Lower lobe of right lung (tissue), 2 donors: ENCODE results near the gene MTMR12. TPM values are rescaled to one million over a fixed set of nuclear protein-coding genes. Genes with fewer than 3 reads are reported as not detected.

ENCODE experiments used
- ATAC-seq, 2 donors: fragments of 200-7000 bp; cut with Tn5 transposase; one replicate each; pipeline ENCODE4 v1.9.1; 2020 to 2022; ENCODE audit warnings: mild to moderate bottlenecking in 2 of 2, moderate library complexity in 2 of 2
- DNase-seq: peaks from one replicate; pipeline ENCODE4 v3.0.0-alpha.2; 2020
- H3K27ac ChIP-seq: fragments of 200-600 bp; one replicate; pipeline ENCODE4 v1.8.0; 2022
- H3K27me3 ChIP-seq: fragments of 200-600 bp; one replicate; pipeline ENCODE4 v1.8.0; 2022; ENCODE audit warnings: low read depth
- H3K36me3 ChIP-seq: fragments of 200-600 bp; one replicate; pipeline ENCODE4 v1.8.0; 2022; ENCODE audit warnings: mild to moderate bottlenecking
- H3K4me1 ChIP-seq: fragments of 200-600 bp; one replicate; pipeline ENCODE4 v1.8.0; 2022
- H3K4me3 ChIP-seq: fragments of 200-600 bp; one replicate; pipeline ENCODE4 v1.8.0; 2022; ENCODE audit warnings: mild to moderate bottlenecking
- H3K9me3 ChIP-seq: fragments of 200-600 bp; one replicate; pipeline ENCODE4 v1.8.0; 2022
- CTCF ChIP-seq: fragments of 200-600 bp; IDR thresholded peaks from one replicate; pipeline ENCODE4 v1.8.0; 2022; ENCODE audit warnings: antibody characterized with exemption, mild to moderate bottlenecking
- intact Hi-C: fragments of 100-400 bp; cut with DNase I; formaldehyde crosslinking; loops from one replicate; pipeline ENCODE4 v1.11.0; 2022
- total RNA-seq: library from RNA; stranded (reverse); fragmentation: NEBNext Ultra II Directional; extraction: Animal tissue kit (Norgen Biotek cat#: 25700); gene quantifications from one replicate; pipeline ENCODE4 v1.2.1, GENCODE V29; 2021
- donor health status: DM: no; HTN: yes; CAD: no; lungs with severe emphysema.

The MTMR12 gene
- total RNA-seq, 1 donor from 2014 or later, result 39.3 TPM

GRCh38 chr5:32280656-32281081 lies 32.1 kb downstream of the MTMR12 start:
- H3K36me3 ChIP-seq, result peaks cover 7% of the 10 kb centered on the region
- no peak overlapping the region for H3K4me3 ChIP-seq
- no peak for TF ChIP-seq CTCF
- intact Hi-C loops, result no loop called here
- no peaks in the 10 kb centered on the region for H3K27me3 ChIP-seq
- ATAC-seq, result no peak
- DNase-seq, result no peak
- H3K4me1 ChIP-seq, result peaks cover 23% of the 10 kb centered on the region
- H3K9me3 ChIP-seq, result no peaks in the 10 kb centered on the region
- no peak overlapping the region for H3K27ac ChIP-seq

DNA sequence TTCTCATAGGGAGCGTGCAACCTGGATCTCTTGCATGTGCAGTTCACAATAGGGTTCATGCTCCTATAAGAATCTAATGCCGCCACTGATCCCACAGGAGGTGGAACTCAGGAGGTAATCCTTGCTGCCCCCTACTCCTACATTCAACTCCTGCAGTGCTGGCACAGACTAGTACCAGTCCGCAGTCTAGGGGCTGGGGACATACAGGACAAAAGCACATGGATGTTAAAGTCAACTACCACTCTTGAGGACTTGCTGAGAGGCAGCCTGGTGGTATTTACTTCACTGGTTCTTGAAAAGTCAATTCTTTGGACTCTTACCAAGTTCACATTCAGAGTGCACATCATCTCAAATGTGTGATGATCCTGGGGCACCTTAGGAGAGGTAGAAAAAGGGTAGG lies 33.0 kb downstream of the MTMR12 start:
- H3K36me3 ChIP-seq, result peaks cover 7% of the 10 kb centered on the region
- intact Hi-C loops, result no loop called here
- H3K27me3 ChIP-seq, result no peaks in the 10 kb centered on the region
- no peak for DNase-seq
- no peak overlapping the region for H3K27ac ChIP-seq
- H3K4me3 ChIP-seq, result no peak overlapping the region
- H3K4me1 ChIP-seq, result peaks cover 32% of the 10 kb centered on the region
- TF ChIP-seq CTCF, result no peak
- ATAC-seq, result no peak
- no peaks in the 10 kb centered on the region for H3K9me3 ChIP-seq

- H3K4me1 ChIP-seq, result peaks cover 32% of the 10 kb centered on the region
- TF ChIP-seq CTCF, result no peak
- H3K9me3 ChIP-seq, result no peaks in the 10 kb centered on the region
- no peak overlapping the region for H3K27ac ChIP-seq
- no peak overlapping the region for H3K4me3 ChIP-seq
- ATAC-seq (no peak), DNase-seq (no peak)
- intact Hi-C loops, result no loop called here
- H3K27me3 ChIP-seq, result no peaks in the 10 kb centered on the region
- peaks cover 11% of the 10 kb centered on the region for H3K36me3 ChIP-seq
Observed at GRCh38 chr5:32279223-32279622, 33.5 kb downstream of the MTMR12 start.

DNA sequence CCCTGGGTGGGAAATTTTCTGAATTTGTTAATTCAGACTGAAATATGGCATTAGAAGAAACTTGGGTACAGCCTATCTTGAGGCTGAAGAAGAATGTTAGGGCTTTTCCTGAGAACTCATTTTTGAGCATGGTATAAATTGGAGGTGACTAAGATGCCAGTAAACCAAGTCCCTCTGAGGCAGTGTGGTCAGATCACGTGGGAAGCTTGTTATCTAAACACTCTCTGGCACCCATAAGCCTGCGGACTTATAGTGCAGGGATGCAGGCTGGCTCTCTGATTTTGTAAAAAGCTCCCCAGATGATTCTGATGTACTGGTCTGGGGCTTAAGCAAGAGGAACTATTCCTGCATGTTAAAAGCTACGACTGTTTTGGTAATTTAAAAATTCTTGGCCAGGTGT lies 34.3 kb downstream of the MTMR12 start:
- no peak overlapping the region for H3K27ac ChIP-seq
- H3K36me3 ChIP-seq, result peaks cover 17% of the 10 kb centered on the region
- H3K4me3 ChIP-seq, result no peak overlapping the region
- H3K9me3 ChIP-seq, result no peaks in the 10 kb centered on the region
- ATAC-seq, result no peak
- TF ChIP-seq CTCF, result no peak
- intact Hi-C loops, result no loop called here
- peaks cover 32% of the 10 kb centered on the region for H3K4me1 ChIP-seq
- no peak for DNase-seq
- H3K27me3 ChIP-seq, result no peaks in the 10 kb centered on the region

- DNase-seq, result no peak
- intact Hi-C loops, result no loop called here
- Histone ChIP-seq H3K9me3 (no peaks in the 10 kb centered on the region), H3K4me1 (peaks cover 32% of the 10 kb centered on the region), H3K36me3 (peaks cover 23% of the 10 kb centered on the region), H3K27ac (no peak overlapping the region), H3K4me3 (no peak overlapping the region), H3K27me3 (no peaks in the 10 kb centered on the region)
- TF ChIP-seq CTCF, result no peak
- ATAC-seq, result no peak
Observed at GRCh38 chr5:32277798-32278197, 34.9 kb downstream of the MTMR12 start.
